Measurements from ENCODE around the gene ALDH3B2. TPM values are rescaled to one million over a fixed set of nuclear protein-coding genes. Genes with fewer than 3 reads are reported as not detected.
A peak's percentile ranks its signal among the peaks of the same experiment; 100 is the strongest.

ALDH3B2 gene
- total and polyA plus RNA-seq, 4 donors, result 0.05 TPM; not detected in 3

DNA sequence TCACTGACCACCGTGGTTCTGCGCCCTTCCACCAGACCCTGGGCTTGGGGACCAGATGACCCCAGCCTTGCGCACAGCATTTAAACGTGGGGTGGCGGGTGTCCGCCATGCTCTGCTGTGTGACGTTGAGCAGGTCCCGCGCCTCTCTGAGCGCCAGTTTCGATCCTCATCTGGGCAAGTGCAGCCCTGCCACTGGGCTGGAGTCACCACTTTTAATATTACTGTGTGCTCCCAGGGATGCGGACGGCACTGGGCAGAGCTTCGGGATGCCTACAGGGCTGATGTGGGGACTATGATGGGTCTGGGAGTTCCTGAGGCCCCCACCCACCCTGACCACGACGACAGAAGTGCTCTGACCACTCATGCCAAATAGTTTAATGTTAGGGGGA lies 43.5 kb downstream of the ALDH3B2 start:
- Histone ChIP-seq H3K36me3 (ENCODE audit: control insufficient read depth in 1 of 2, insufficient read depth in 2 of 2, low read length in 1 of 2) (no peaks in the 10 kb centered on the region), H3K27me3 (ENCODE audit: control insufficient read depth in 1 of 2, insufficient read depth in 2 of 2, low read length in 1 of 2) (no peaks in the 10 kb centered on the region), H3K4me1 (ENCODE audit: control insufficient read depth in 1 of 2, insufficient read depth in 2 of 2, low read length in 2 of 2) (no peaks in the 10 kb centered on the region), H3K9me3 (ENCODE audit: control insufficient read depth, low read length) (no peaks in the 10 kb centered on the region), H3K27ac (ENCODE audit: low read depth in 1 of 2, low read length in 2 of 2) (peak overlapping the region in 1 of 2 donors; percentile 35), H3K4me3 (ENCODE audit: low read length in 2 of 2) (peak overlapping the region in 1 of 2 donors; percentile 29)
- intact Hi-C loops (cut with DNase I), result loop anchor here in 1 of 2 donors (2.0 kb wide), 1 partner anchor 28 kb away; no protein-coding TSS in a partner anchor
- ATAC-seq (ENCODE audit: low FRiP score) (no peak), DNase-seq (peak in 1 of 2 donors; percentile 77)
- WGBS, 2 donors, result 58 to 61% methylated on average over 16 of the region's 16 CpGs

GRCh38 chr11:67630228-67630942 lies 44.0 kb downstream of the ALDH3B2 start:
- Histone ChIP-seq H3K4me3 (ENCODE audit: low read length in 2 of 2) (peak overlapping the region; percentile 29 to 51), H3K27ac (ENCODE audit: low read depth in 1 of 2, low read length in 2 of 2) (peak overlapping the region in 1 of 2 donors; percentile 35), H3K9me3 (ENCODE audit: control insufficient read depth, low read length) (no peaks in the 10 kb centered on the region), H3K36me3 (ENCODE audit: control insufficient read depth in 1 of 2, insufficient read depth in 2 of 2, low read length in 1 of 2) (no peaks in the 10 kb centered on the region), H3K4me1 (ENCODE audit: control insufficient read depth in 1 of 2, insufficient read depth in 2 of 2, low read length in 2 of 2) (no peaks in the 10 kb centered on the region), H3K27me3 (ENCODE audit: control insufficient read depth in 1 of 2, insufficient read depth in 2 of 2, low read length in 1 of 2) (no peaks in the 10 kb centered on the region)
- DNase-seq, result peak; percentile 99 to 100
- ATAC-seq (ENCODE audit: low FRiP score), result peak; percentile 95
- intact Hi-C loops (cut with DNase I), result loop anchor here in 1 of 2 donors (2.0 kb wide), 1 partner anchor 28 kb away; no protein-coding TSS in a partner anchor
- 0 to 1% methylated on average over 53 to 70 of the region's 70 CpGs for WGBS, 2 donors

DNA sequence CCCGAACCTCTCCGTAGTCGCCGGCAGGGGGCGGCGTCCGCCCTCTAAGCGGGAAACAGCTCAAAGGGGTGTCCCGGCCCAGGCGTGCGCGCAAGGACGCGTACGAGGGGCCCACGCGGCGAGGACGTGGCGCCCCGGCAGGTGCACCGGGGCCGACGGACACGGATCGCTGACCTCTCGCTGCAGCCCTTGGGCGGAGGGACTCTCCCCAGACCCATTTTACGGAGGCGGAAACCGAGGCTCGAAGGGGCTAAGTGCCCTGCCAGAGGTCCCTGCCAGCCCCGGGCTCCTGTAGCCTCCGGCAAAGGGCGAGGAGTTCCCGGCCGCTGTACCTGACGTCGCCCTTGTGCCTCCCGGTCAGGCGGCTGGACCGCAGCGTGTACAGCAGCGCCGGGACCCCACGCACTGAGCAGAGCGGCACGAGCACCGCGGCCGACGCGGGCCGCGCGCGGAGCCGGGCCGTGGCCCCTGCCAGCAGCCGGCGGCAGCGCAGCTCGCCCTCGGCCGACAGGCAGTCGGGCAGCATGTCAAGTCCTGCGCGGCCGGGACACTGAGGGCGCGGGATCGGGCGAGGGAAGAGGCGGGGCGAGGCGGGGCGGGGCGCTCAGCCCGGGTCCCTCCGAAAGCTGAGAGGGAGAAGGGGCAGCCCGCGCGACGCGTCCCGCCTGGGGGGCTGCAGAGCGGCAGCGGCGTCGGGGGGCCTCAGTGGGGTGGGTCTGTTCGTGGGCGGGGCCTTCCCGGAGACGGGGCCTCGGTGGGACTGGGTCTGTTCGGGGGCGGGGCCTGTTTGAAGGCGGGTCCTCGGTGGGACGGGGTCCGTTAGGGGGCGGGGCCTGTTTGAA lies 44.8 kb downstream of the ALDH3B2 start, which contains the start of gene NUDT8:
NUDT8 (minus strand) TSS at position 552 of the 842 bp plus-strand sequence; CDS start at position 526, 26 bp downstream.
- intact Hi-C loops (cut with DNase I), result loop anchor here (1.0 to 2.0 kb wide), 2 partner anchors 29 kb away; no protein-coding TSS in a partner anchor
- Histone ChIP-seq H3K36me3 (ENCODE audit: control insufficient read depth in 1 of 2, insufficient read depth in 2 of 2, low read length in 1 of 2) (no peaks in the 10 kb centered on the region), H3K9me3 (ENCODE audit: control insufficient read depth, low read length) (no peaks in the 10 kb centered on the region), H3K4me1 (ENCODE audit: control insufficient read depth in 1 of 2, insufficient read depth in 2 of 2, low read length in 2 of 2) (no peaks in the 10 kb centered on the region), H3K27ac (ENCODE audit: low read depth in 1 of 2, low read length in 2 of 2) (peak within 1 kb of the TSS in 1 of 2 donors; percentile 78), H3K27me3 (ENCODE audit: control insufficient read depth in 1 of 2, insufficient read depth in 2 of 2, low read length in 1 of 2) (no peaks in the 10 kb centered on the region), H3K4me3 (ENCODE audit: low read length in 2 of 2) (peak within 1 kb of the TSS; percentile 51 to 58)
- ATAC-seq (ENCODE audit: low FRiP score) (peak; percentile 82), DNase-seq (peak; percentile 89 to 96)
- 0 to 1% methylated on average over 70 to 102 of the region's 102 CpGs for WGBS, 2 donors

DNA sequence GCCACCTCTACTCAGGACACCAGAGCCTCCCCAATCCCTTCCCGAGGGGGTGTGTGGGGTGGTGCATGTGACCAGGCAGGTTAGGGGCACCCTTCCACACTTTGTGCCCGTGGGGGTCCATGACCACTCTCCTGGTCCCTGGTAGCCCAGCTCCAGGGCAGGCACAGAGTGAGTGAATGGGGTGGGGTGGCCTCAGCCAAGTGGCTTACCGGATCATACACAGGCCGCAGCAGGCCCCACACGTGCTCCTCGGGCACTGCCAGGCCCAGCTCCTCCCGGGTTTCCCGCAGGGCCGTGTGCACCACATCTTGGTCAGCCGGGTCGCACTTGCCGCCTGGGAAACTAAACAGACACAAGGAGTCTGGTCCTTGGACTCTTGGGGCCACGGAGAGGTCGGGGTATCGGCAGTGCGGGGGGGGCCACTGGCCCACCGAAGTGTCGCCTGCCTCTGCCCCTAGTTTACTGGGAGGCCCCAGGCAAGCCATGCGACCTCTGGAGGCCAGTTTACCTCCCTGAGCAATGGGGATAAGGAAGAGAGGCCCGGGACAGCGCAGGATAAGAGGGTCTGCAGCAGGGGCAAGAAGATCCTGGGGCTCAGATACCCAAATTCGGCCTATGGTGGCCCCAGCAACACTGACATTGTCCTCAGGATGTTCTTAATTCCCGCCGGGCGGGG lies 45.6 kb downstream of the ALDH3B2 start:
- Histone ChIP-seq H3K9me3 (ENCODE audit: control insufficient read depth, low read length) (no peaks in the 10 kb centered on the region), H3K27ac (ENCODE audit: low read depth in 1 of 2, low read length in 2 of 2) (no peak overlapping the region), H3K4me3 (ENCODE audit: low read length in 2 of 2) (no peak overlapping the region), H3K4me1 (ENCODE audit: control insufficient read depth in 1 of 2, insufficient read depth in 2 of 2, low read length in 2 of 2) (no peaks in the 10 kb centered on the region), H3K27me3 (ENCODE audit: control insufficient read depth in 1 of 2, insufficient read depth in 2 of 2, low read length in 1 of 2) (no peaks in the 10 kb centered on the region), H3K36me3 (ENCODE audit: control insufficient read depth in 1 of 2, insufficient read depth in 2 of 2, low read length in 1 of 2) (no peaks in the 10 kb centered on the region)
- WGBS, 2 donors, result 44 to 51% methylated on average over 22 to 25 of the region's 25 CpGs
- DNase-seq (peak in 1 of 2 donors; percentile 74), ATAC-seq (ENCODE audit: low FRiP score) (no peak)
- intact Hi-C loops (cut with DNase I), result loop anchor here in 1 of 2 donors (1.0 kb wide), 1 partner anchor 29 kb away; no protein-coding TSS in a partner anchor

GRCh38 chr11:67627812-67628624 lies 46.4 kb downstream of the ALDH3B2 start:
- Histone ChIP-seq H3K36me3 (ENCODE audit: control insufficient read depth in 1 of 2, insufficient read depth in 2 of 2, low read length in 1 of 2) (no peaks in the 10 kb centered on the region), H3K4me1 (ENCODE audit: control insufficient read depth in 1 of 2, insufficient read depth in 2 of 2, low read length in 2 of 2) (no peaks in the 10 kb centered on the region), H3K4me3 (ENCODE audit: low read length in 2 of 2) (no peak overlapping the region), H3K27me3 (ENCODE audit: control insufficient read depth in 1 of 2, insufficient read depth in 2 of 2, low read length in 1 of 2) (no peaks in the 10 kb centered on the region), H3K9me3 (ENCODE audit: control insufficient read depth, low read length) (no peaks in the 10 kb centered on the region), H3K27ac (ENCODE audit: low read depth in 1 of 2, low read length in 2 of 2) (no peak overlapping the region)
- intact Hi-C loops (cut with DNase I), result no loop called here
- ATAC-seq (ENCODE audit: low FRiP score) (no peak), DNase-seq (peak in 1 of 2 donors; percentile 70)
- WGBS, 2 donors, result 91 to 92% methylated on average over 15 of the region's 15 CpGs

DNA sequence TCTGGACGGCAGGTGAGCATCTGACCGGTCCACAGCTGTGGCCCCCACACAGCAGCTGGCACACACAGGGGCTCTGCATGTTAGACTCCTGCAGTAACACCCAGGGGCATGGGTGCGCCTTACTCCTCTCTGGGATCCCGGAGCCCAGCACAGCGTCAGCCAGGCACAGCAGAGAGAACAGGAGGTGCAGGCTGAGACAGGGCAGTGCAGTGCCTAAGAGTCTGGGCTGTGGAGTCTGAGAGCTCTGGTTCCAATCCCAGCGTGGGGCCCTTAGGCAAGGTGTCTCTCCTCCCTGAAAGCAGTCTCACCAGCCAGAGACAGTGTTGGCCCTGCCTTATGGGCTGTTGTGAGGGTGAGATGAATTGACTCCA lies 47.0 kb downstream of the ALDH3B2 start:
- Histone ChIP-seq H3K9me3 (ENCODE audit: control insufficient read depth, low read length) (no peaks in the 10 kb centered on the region), H3K4me3 (ENCODE audit: low read length in 2 of 2) (no peak overlapping the region), H3K27ac (ENCODE audit: low read depth in 1 of 2, low read length in 2 of 2) (no peak overlapping the region), H3K27me3 (ENCODE audit: control insufficient read depth in 1 of 2, insufficient read depth in 2 of 2, low read length in 1 of 2) (no peaks in the 10 kb centered on the region), H3K36me3 (ENCODE audit: control insufficient read depth in 1 of 2, insufficient read depth in 2 of 2, low read length in 1 of 2) (no peaks in the 10 kb centered on the region), H3K4me1 (ENCODE audit: control insufficient read depth in 1 of 2, insufficient read depth in 2 of 2, low read length in 2 of 2) (no peaks in the 10 kb centered on the region)
- WGBS, 2 donors, result 89 to 91% methylated on average over 6 of the region's 6 CpGs
- intact Hi-C loops (cut with DNase I), result no loop called here
- peak in 1 of 2 donors; percentile 65 for DNase-seq
- ATAC-seq (ENCODE audit: low FRiP score), result no peak

- H3K27ac ChIP-seq (ENCODE audit: low read depth in 1 of 2, low read length in 2 of 2), result no peak overlapping the region
- no peaks in the 10 kb centered on the region for H3K9me3 ChIP-seq (ENCODE audit: control insufficient read depth, low read length)
- H3K4me1 ChIP-seq (ENCODE audit: control insufficient read depth in 1 of 2, insufficient read depth in 2 of 2, low read length in 2 of 2), result no peaks in the 10 kb centered on the region
- H3K27me3 ChIP-seq (ENCODE audit: control insufficient read depth in 1 of 2, insufficient read depth in 2 of 2, low read length in 1 of 2), result no peaks in the 10 kb centered on the region
- ATAC-seq (ENCODE audit: low FRiP score), result no peak
- intact Hi-C loops (cut with DNase I), result no loop called here
- no peak overlapping the region for H3K4me3 ChIP-seq (ENCODE audit: low read length in 2 of 2)
- peak in 1 of 2 donors; percentile 62 for DNase-seq
- WGBS, 2 donors, result 89 to 93% methylated on average over 9 to 10 of the region's 10 CpGs
- no peaks in the 10 kb centered on the region for H3K36me3 ChIP-seq (ENCODE audit: control insufficient read depth in 1 of 2, insufficient read depth in 2 of 2, low read length in 1 of 2)
Observed at GRCh38 chr11:67626970-67627369, 47.5 kb downstream of the ALDH3B2 start.

All from aorta (tissue), 5 donors.